Colon (tissue), 2 donors: ENCODE results near the gene LTBR.
"Not testable (repeated sequence)": the region's sequence is repeated elsewhere in the genome, so short reads cannot be mapped to it uniquely, and the experiment has no call there.

Experiments
- FAIRE-seq: peaks from 2 replicates; lab custom pipeline; 2012; peaks lifted over from hg19 to GRCh38; lab: Jason Lieb, UNC
- donor health status: control.
- donor health status: control.

The LTBR gene

DNA sequence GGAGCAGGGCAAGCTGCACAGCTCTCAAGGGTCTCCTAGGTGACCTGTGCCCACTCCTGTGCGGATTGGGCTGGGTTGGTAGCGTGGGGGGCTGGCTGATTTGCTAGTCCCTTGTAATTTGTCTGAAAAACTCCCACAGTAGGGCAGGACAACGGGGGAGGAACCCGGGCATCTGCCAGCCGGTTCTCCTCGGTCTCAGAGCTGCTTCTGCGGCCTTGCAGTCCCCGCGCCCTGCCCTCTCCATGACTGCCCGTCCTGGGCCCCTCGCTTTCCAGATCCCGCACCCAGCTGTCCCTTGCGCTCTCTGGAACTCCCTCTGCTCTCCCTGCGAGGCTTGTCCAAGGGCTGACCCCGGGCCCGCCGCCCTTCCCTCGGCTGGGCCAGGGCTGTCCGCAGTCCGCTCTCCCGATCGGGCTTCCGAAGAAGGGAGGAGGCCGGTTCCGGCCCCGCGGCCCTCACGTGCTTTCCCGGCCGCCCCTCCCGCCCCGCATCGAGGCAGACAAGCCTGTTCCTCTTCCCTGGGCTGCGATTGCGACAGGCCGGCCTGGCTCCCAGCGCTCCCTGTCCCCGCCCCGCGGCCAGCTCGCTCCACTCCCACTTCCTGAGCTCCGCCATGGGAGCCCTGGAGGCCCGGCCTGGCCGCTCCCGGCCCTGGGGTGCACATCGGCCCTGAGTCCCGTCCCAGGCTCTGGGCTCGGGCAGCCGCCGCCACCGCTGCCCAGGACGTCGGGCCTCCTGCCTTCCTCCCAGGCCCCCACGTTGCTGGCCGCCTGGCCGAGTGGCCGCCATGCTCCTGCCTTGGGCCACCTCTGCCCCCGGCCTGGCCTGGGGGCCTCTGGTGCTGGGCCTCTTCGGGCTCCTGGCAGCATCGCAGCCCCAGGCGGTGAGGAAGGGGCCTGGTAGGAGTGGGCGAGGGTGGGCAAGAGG, at the start of gene LTBR:
TSS of gene LTBR (plus strand) at position 591 of the 927 bp plus-strand sequence. CDS start at position 788, 197 bp downstream.
- FAIRE-seq, result no peak

DNA sequence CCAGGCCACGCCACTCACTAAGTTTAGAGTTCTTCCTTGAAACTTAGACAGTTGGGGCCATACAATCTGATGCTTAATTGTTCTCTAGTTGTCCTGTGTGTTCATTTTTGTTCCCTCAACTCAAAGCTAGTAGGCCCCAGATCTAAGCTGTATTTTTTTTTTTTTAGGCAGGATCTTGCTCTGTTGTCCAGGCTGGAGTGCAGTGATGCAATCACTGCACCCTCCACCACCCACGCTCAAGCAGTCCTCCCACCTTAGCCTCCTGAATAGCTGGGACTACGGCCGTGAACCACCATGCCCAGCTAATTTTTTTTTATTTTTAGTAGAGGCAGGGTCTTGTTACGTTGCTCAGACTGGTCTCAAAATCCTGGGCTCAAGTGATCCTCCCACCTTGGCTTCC, 49.6 kb upstream of the LTBR start:
- no peak for FAIRE-seq

- FAIRE-seq, result no peak
Observed at GRCh38 chr12:6334940-6335450, 49.0 kb upstream of the LTBR start.

- no peak for FAIRE-seq
Observed at GRCh38 chr12:6335451-6336078, 48.4 kb upstream of the LTBR start.

- no peak for FAIRE-seq
Observed at GRCh38 chr12:6336079-6336888, 47.7 kb upstream of the LTBR start.

DNA sequence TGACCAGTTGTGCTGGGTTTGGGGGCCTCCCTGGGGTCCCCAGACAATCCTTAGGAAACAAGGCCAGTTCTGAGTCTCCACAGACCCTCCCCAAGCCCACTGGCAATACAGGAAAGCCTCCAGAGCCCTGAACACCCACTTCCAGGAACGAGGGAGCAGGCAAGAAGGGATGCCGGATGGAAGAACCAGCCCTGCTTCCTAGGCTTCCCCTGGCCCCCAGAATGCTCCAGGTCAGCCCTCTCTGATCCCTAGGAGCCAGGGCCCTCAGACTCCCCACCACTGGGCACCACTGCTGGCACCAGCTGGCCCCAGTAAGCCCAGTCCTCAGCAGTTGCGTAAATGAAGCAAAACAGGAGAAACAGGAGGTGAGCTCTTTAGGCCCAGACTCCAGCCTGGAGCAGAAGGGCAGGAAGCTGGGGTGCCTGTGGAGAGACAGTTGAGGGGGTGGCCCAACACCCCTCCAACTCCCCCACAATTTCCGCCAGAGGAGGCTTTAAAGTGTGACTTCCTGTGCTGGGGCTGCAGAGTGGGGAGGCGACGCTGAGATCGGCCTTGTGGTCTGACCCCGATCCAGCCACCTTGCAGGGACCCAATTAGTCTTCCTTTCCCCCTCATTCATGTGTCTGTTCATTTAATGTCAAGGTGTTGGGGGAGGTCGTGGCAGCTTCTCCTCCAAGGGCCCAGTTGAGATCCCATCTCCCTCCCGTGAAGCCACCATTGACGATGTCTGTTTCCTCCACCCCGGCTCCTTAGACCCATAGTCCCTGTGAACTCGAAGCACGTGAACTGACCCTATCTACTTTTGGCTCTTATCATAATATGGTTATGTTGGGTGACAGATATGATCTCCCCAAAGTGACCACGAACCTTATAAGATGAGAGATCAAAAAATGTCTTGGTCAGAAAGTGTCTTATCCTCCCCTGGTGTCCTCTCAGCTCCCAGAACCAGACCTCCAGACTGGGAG, 46.8 kb upstream of the LTBR start:
- no peak for FAIRE-seq

GRCh38 chr12:6337958-6338433, 46.0 kb upstream of the LTBR start:
- FAIRE-seq, result no peak

- not testable (repeated sequence) for FAIRE-seq
Observed at GRCh38 chr12:6338536-6338935, 45.4 kb upstream of the LTBR start.

DNA sequence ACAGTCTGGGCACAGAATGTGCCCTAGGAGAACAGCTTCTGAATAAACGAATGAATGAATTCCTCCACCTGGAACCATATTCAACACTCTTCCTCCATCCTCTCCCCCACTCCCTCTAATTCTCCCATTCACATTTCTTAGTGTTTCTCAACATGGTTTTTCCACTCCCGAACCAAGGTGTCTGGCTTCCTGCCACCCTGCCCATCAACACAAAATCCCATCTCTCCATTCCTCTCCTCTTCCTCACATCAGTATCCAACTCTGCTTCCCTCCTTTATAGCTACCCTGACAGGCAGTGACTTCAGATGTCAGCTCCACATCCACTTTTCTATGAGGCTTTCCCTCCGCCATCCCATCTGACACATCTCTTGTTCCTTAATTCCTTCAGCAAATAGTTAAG, 45.0 kb upstream of the LTBR start:
- FAIRE-seq, result no peak

GRCh38 chr12:6340032-6340638, 43.8 kb upstream of the LTBR start:
- no peak for FAIRE-seq

DNA sequence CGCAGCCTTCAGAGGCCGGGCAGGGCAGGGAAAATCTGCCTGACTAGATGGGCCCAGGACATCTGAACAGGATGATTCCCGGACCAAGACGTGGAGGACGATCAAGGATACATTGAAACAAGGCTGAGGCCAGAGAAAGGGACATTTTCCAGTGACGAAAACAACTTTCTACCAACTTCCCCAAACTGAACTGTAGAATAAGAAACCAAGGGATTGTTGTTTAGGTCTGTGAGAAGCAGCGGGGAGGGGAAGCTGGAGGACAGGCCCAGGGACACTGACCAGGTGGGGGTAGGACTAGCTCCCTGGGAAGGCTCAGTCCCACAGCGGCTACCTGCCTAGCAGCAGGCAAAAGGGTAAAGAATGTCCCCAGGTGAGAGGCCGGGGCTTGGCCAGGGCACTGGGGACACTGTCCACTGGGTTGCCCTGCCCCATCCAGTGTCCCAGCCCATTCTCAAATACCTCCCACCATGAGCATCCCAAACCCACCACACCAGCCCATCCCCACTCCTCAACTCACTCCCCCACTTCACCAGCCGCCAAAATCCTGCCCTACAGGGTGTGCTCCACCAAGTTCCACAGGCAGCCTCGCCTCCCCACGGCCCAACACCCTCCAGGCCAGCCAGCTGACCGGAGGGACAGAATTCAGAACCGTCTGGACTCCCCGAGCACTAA, 43.1 kb upstream of the LTBR start:
- no peak for FAIRE-seq

DNA sequence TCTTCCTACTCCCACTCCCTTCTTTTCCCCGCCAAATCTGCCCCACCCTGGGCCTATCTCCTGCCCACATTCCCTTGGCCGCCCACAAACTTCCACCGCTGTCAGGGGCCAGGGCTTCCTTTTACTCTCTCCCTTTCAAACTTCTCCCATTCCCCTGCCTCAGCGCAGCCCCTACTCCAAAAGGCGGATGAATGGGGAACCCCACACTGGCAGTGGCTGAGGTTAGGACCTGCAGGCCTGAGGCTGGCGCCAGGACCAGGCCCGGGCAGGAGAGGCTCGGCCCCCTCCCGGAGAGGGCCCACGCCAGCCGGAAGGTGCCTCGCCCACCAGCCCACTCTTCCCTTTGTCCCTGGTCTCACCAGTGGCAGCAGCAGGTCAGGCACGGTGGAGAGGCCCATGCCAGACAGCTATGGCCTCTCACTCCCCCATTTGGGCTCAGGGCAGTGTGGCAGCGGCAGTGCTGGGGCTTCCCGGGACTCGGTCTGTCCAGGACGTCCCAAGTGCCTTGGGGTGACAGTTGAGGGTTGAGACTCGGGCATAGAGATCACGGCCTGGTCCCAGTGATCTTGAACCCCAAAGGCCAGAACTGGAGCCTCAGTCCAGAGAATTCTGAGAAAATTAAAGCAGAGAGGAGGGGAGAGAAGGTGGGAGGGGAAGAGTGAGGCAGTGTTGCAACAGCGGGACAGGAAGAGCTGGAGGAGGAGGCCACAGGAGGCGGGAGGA, 42.4 kb upstream of the LTBR start, which contains the start of gene TNFRSF1A:
TSS of gene TNFRSF1A (minus strand) at position 660 of the 723 bp plus-strand sequence. CDS start at position 398, 262 bp downstream.
- no peak for FAIRE-seq

DNA sequence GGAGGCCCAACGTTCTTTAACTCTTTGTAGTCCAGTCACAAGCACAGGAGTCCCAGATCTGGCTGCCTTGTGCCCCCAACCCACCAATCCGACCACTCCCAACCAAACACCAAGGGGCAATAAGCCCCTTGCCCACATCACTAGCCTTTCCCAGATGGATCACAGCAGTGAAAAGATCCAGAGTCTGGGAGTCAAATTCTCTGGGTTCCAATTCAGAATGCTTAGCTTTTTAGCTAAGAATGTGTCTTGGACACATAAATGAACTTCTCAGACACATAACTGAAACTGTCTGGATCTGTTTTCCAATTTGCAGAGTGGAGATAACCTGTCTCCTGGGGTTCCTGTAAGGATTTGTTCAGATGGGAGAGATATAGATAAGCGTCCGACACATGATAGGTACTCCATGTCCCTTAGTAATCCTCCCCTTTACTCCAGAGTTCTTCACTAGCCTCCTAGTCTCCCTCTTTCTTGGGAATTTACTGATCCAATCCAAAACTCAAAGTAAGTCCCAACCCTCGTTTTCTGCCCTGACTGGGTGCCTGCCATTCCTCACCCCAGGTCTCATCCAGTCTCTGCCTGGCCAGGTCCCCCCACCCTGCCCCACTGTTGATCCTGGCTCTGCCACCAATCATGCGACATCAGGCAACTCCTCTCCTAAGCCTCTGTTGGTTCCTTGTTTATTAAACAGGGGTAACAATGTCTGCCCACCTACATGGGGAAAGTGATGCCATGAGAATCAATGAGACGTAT, 41.6 kb upstream of the LTBR start:
- no peak for FAIRE-seq

DNA sequence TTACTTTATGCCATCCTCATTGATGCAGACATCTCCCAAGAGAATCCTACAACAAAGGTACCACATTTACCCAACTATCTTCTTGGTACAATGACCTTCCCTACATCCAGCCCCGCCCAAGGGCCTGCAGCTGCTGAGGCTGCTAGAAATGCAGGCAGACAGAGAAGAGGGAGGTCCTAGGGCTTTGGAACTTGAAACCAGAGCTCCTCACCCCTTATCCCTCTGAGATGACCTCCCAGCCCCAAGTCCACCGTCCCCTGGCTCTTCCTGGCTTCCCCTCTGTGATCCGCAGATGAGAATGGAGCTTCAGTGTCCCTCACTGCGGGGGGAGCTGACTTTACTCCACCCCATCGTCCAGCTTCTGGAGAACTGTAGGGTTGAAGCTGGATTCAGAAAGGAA, 40.4 kb upstream of the LTBR start:
- FAIRE-seq, result no peak

- not testable (repeated sequence) for FAIRE-seq
Observed at GRCh38 chr12:6344101-6344660, 39.8 kb upstream of the LTBR start.

DNA sequence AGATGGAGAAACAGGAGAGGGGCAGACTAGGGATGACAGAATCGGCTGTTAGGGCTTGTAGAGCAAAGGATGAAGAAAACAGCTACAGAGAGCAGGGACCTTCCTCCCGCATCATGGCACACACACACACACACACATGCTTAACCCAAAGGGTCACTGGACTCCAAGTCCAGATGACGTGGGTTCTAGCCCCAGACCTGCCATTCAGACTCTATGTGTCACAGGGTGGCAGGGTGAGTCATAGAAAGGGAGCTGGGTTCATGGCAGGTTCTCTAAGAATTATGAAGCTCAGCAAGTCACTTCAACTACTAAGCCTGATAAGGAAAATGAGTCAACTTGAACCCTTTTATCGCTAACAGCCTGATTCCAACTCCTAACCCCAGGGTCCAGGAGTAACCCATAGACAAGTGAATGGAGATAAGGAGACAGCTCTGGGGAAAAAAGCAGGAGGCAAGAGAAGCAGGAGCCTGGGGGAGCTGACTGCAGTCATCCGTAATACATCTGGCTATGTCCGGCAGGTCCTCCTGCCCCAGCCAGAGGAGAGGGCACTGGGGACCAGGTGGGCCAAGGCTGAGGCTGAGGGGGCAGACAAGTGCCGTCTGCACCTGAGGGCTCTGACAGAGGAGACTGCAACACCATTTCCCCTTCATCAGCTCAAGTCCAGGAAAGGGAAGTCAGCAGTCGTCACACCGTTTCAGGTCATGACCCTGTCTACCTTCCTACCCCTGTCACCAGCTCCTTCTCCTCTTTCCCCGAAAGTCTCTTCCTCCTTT, 38.5 kb upstream of the LTBR start:
- FAIRE-seq, result no peak

- FAIRE-seq, result no peak
Observed at GRCh38 chr12:6346235-6346832, 37.6 kb upstream of the LTBR start.
